GM19397 (cell line): ENCODE results near the gene C4orf36.
A peak's percentile ranks its signal among the peaks of the same experiment; 100 is the strongest.

Source experiments
- ATAC-seq: cut with Tn5 transposase; IDR thresholded peaks from one replicate; pipeline ENCODE4 v1.9.1; 2021; ENCODE audit warnings: mild to moderate bottlenecking, moderate library complexity; ENCODE audit not compliant: unreplicated experiment

The C4orf36 gene

GRCh38 chr4:86891762-86892635 lies at the start of gene C4orf36:
Gene C4orf36 (minus strand): TSS chr4:86892422. CDS start chr4:86891520, 902 bp downstream.
- ATAC-seq: peak; percentile 57

GRCh38 chr4:86940920-86941460 lies 48.8 kb upstream of the C4orf36 start:
- no peak for ATAC-seq

DNA sequence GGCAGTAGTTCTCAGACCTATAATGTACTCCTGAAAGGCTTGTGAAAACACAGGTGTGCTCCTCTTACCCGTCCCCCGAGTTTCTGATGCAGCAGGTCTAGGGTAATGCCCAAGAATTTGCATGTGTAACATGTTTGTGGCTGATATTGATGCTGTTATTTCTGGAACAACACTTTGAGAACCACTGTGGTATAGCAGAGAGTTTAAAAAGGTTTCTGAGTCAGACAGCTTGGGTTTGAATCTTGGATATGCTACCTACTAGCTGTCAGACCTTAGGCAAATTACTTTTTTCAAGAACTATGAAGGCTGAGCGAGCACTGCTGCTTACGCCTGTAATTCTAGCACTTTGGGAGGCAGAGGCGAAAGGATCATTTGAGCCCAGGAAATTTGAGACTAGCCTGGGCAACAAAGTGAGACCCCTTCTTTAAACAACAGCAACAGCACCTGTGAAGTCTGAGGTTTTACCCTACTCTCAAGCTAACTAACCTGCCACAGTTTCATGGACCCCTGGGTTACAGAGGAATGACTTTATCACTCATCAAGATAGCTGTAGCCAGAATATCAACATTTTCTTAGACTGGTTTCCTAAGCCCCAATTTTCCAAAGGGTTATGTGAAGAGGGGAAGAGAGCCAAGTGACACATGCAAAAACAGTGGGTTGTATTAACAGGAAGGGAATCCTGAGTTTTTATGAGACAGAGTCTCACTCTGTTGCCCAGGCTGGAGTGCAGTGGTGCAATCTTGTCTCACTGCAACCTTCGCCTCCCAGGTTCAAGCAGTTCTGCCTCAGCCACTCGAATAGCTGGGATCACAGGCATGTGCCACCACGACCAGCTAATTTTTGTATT lies 47.7 kb upstream of the C4orf36 start:
- peak; percentile 57 for ATAC-seq

- ATAC-seq: no peak
These were observed 46.7 kb upstream of the C4orf36 start for GRCh38 chr4:86938771-86939520.

DNA sequence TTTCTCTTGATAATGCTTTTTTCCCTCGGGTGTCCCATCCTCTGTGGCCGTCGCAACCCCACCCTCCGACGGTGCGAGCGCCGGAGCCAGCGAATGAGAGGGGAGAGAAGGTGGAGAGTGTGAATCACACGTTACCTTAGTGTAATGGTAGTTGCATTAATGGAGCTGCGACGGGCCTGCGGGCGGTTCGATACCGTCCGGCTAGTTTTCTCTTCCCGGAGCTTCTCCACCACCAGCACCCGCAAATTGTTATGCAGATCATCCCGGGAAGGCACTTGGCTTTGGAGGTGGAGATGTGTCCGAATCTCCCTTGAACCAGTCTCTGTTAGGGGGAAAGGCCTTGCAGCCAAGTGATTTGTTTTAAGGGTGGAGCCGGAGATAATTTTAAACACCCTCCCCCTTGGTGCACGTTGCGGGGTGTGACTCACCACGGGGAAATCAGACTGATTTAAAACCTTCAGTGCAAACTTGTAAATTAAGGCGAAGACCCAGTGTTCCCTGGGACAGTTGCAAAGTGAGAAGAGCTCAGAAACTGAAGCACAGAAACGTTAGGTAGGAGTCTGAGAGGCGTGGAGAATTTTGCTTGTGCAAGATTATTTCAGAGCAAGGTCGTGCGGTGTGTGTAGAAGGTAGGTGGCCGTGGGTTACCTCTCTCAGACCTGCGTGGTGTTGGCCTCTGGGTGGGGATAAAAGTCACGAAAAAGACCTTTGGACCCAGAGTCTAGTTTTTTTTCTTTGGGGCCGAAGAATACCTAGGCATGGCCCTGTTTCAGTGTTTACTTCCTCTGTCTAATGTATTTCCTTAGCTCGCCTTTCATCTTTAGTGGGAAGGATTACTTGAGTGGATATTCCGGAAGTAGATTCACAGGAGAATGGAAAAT lies 43.9 kb upstream of the C4orf36 start:
- ATAC-seq: peak; percentile 21

DNA sequence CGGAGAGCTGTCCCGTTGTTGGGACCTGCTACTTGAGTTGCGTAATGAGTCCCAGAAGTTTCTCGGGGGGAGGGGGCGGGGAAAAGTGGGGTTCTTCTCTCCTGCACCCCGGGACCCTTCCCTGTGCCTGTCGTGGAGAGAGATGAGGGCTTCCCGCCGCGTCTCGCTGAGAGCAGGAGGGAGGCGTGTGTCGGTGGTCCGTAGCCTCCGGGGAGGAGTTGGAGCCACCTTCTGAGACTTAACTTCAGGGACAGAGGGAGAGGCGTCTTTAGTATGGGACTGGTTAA lies 43.3 kb upstream of the C4orf36 start:
- peak; percentile 1 for ATAC-seq

DNA sequence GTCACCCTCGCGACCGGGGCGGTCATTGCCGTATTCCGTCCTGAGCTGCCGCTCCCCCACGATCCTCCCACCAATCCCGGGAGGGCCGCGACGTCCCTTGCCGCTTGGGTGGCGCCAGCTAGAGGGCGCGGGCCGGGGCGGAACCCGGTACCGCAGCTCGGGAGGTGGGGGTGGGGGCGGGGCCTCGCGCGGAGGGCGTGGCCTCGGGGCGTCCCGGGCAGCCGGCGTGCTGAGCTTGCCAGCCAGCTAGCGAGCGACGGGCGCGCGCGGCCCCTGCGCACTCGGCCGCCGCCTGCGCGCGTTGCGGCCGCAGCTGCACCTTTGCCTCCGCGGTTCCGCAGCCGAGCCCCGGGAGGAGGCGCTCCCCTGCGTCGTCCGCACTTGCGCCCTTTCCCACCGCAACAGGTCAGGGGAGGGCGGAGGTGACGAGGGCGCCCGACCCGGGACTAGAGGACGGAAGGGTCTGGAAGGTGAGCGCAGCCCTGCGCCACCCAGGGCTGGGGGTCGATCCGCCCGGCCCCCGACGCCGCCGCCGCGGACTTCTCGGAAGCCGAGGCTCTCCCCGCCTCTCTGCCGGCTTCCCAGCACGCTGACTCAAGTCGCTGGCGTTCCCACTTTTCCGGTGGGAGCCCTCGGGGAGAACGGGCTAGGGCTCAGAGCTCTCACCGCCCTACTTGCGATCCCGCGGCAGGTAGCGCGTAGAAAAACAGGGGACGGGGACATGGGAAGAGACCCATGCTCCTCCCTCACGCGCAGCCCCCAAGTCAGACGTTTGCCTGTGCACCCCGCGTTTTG lies 42.7 kb upstream of the C4orf36 start, which contains the start of gene AFF1:
AFF1 (plus strand) TSS at position 241 of the 795 bp plus-strand sequence. CDS start 13,523 bp downstream, outside the sequence.
- peak; percentile 51 for ATAC-seq

DNA sequence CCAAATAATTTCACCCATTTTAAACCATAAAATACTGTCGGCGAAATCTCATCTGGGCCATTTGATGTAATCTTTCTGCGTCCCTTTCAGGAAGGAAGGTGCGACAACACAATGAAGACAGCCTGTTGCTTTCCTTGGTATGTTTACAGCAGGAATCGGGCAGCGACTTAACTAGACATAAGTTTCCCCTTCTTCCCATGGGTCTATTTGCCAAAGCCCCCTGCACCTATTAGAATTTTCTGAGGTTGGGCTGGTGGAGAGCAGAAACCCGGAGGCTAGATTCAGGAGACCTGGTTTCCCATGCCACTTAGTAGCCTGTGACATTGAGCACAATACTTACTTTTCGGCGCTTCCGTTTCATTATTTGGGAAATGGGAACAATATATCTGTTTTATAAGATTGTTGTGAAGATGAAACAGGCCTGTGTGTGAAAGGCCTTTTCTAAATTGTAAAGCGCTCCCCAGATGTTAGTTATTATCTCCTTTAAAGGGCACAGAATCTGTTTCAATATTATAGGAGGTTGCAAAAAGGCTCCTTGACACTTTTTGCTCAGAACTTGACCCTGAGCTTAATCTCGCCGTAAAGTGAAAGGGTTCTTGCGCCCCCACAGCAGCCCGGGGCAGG lies 42.0 kb upstream of the C4orf36 start:
- ATAC-seq: no peak

DNA sequence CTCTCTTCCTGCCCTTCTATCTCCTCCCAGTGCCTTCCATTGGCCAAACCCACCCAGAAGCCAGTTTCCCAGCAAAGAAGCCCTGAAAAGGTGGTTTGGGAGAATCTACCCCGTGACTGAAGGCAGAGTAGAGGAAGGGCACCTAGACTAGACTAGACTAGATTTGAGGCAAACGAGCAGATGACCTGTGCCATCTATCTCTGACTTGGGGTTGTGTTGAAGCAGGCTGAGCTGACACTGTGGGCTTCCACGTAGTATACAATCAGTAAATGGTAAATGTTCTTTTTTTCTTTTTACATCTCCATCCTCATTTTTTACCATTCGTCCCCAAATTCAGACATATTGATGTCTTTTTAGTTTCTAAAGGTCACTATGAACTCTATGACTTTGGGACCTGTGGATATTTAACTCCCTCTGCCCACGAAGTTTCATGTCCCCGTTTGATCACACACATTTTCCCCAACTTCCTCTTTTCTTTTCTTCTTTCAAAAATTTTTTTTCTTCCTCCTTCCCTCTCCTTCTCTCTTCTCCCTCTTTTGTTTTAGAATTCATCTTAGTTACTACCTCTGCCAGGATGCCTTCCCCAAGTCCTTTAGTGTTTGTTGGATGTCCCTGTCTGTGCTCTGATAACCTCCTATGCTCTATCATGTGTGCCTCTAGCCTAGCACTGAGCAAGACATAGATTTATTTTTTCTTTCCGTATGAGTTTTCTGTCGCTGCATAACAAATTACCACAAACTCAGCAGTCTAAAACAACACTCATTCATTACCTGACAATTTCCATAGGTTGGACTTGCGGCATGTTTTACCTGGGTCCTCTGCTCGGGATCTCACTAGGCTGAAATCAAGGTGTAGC lies 36.4 kb upstream of the C4orf36 start:
- no peak for ATAC-seq

DNA sequence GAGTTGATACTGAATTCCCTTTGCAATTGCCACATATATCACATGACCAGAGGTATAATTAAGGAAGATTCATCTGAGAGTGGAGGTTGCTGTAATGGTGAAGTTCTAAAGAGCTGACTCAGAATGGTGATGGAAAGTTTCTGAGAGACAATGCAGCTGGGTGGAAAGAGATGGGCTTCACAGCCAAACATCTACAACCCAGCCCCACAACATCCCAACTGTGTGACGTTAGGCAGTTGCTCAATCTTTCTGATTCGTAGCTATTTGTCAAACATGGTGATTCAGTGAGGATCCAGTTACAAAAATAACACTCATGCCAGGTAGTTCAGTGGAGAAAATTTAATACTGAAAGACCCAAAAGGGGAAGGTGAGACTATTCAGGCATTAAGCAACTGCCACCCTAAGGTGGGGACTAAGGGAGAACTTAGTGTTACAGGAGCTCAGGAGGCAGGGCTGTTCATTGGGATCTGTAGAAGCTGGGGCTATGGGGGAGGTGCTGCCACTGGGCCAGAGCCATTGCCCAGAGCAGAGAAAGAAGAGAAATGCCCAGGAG lies 35.7 kb upstream of the C4orf36 start:
- ATAC-seq: no peak

DNA sequence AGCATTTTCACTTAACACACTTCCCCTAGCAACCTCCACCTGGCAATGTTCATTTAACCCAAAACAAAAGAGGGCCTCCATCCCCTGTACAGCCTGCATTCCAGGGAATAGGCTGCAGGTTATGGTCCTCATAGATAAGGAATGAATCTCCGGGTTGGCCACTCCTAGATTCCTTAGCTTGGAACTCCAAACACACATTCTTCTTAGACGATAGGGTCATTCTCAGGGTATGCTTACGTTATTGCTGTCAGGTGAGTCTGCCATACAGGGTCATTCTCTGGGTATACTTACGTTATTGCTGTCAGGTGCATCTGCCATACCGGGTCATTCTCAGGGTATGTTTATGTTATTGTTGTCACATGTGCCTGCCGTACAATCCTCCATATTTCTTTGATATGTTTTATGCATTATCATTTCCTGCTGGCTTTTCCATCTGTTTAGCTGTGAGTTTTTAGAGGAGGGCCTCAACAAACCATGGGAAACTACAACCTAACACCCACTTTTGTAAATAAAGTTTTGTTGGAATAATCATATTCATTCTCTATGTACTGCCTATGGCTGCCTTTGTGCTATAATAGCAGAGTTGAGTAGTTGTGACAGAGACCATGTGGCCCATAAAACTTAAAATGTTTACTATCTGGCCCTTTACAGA lies 34.3 kb upstream of the C4orf36 start:
- ATAC-seq: no peak

GRCh38 chr4:86924811-86925210 lies 32.6 kb upstream of the C4orf36 start:
- ATAC-seq: no peak

GRCh38 chr4:86921608-86922252 lies 29.5 kb upstream of the C4orf36 start:
- no peak for ATAC-seq

GRCh38 chr4:86919561-86920223 lies 27.5 kb upstream of the C4orf36 start:
- ATAC-seq: no peak

DNA sequence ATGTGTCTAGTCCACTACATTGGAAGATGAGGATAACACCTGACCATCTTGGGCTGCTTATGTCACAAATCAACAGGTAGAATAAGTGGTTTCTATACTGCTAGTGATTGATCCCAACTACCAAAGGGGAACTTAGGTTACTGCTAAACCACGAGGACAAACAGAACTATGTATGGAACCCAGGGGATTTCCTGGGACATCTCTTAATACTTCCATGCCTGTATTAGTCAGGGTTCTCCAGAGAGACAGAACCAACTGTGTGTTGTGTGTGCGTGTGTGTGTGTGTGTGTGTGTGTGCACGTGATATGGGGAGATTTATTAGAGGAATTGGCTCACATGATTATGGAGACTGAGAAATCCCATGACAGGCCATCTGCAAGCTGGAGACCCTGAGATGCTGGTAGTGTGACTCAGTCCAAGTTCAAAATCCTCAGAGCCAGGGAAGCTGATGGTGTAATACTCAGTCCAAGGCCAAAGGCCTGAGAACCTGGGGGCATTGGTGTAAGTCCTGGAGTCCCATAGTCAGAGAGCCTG lies 26.4 kb upstream of the C4orf36 start:
- no peak for ATAC-seq
